Psoas muscle (tissue), 8 donors: ENCODE results near the gene ABRACL. TPM values are rescaled to one million over a fixed set of nuclear protein-coding genes. Genes with fewer than 3 reads are reported as not detected.

Experiments
- ATAC-seq, 4 donors: fragments of 200-7000 bp; cut with Tn5 transposase; one replicate each; pipeline ENCODE4 v1.9.1; 2020; ENCODE audit warnings: moderate library complexity in 3 of 4, mild to moderate bottlenecking in 2 of 4
- DNase-seq, 2 donors: peaks; one replicate each; pipeline ENCODE4 v3.0.0-alpha.2; 2020
- H3K27ac ChIP-seq: fragments of 200-600 bp; one replicate; pipeline ENCODE4 v1.8.0; 2022
- H3K27me3 ChIP-seq, 3 donors: fragments of 200-600 bp in 1 of 3; one replicate each; pipeline versions ENCODE4 v1.6.1 to v1.8.0; 2013 to 2022; ENCODE audit warnings: low read length in 2 of 3, mild to moderate bottlenecking in 2 of 3, moderate library complexity in 1 of 3; ENCODE audit not compliant: insufficient read depth in 3 of 3
- H3K36me3 ChIP-seq, 2 donors: fragments of 200-600 bp in 1 of 2; one replicate each; pipeline versions ENCODE4 v1.6.1 to v1.8.0; 2013 to 2022; ENCODE audit warnings: low read depth in 1 of 2, mild to moderate bottlenecking in 1 of 2, moderate library complexity in 1 of 2; ENCODE audit not compliant: insufficient read depth in 1 of 2
- H3K4me1 ChIP-seq: fragments of 200-600 bp; one replicate; pipeline ENCODE4 v1.8.0; 2022
- H3K4me3 ChIP-seq: fragments of 200-600 bp; one replicate; pipeline ENCODE4 v1.8.0; 2022; ENCODE audit warnings: mild to moderate bottlenecking
- H3K9me3 ChIP-seq: fragments of 200-600 bp; one replicate; pipeline ENCODE4 v1.8.0; 2022
- CTCF ChIP-seq: fragments of 200-600 bp; IDR thresholded peaks from one replicate; pipeline ENCODE4 v1.8.0; 2022; ENCODE audit warnings: antibody characterized with exemption
- WGBS, 3 donors: extraction: QIAGEN DNeasy Blood & Tissue Kit; methylation state at CpG; one replicate each; pipeline versions ENCODE4 v1.1.6 to v1.1.7; 2013; 5-methylcytosine and 5-hydroxymethylcytosine counted together
- intact Hi-C, 2 donors: fragments of 100-400 bp; cut with DNase I; formaldehyde crosslinking; loops; one replicate each; pipeline versions ENCODE4 v1.11.0 to v1.14.2; 2022
- polyA plus RNA-seq, 3 donors: library from polyadenylated mRNA; stranded (reverse); fragments of 200-250 nt; gene quantifications; one replicate each; pipeline ENCODE4 v1.2.3, GENCODE V29; 2013
- total RNA-seq, 4 donors: library from RNA; stranded (reverse); fragmentation: NEBNext Ultra II Directional in 2 of 4; extraction: Animal tissue kit (Norgen Biotek cat#: 25700) in 2 of 4; gene quantifications; one replicate each; pipeline versions ENCODE4 v1.2.1 to v1.2.4, GENCODE V29; 2021 to 2023
- donor health status: healthy with polysubstance abuse.
- donor health status: DM: no; HTN: no; CAD: no; lungs with moderate emphysema.
- donor health status: Bipolar disorder and iron deficiency.
- donor health status: healthy.
- donor health status: DM: yes; HTN: yes; CAD: no.
- donor health status: DM: no; HTN: no; CAD: no.
- donor health status: DM: no; HTN: no; CAD: no.
- donor health status: DM: yes; HTN: yes; CAD: no.

The ABRACL gene
- total and polyA plus RNA-seq, 7 donors: 0.92 to 6.3 (median 2.2) TPM

DNA sequence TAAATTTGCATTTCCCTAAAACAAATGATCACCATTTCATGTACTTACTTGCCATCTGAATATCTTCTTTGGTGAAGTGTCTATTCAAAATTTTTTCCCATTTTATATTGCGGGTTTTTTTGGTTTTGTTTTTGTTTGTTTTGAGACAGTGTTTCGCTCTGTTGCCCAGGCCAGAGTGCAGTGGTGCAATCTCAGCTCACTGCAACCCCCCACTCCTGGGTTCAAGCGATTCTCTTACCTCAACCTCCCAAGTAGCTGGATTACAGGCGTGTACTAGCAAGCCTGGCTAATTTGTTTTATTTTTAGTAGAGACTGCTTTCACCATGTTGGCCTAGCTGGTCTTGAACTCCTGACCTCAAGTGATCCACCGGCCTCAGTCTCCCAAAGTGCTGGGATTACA is 31.4 kb upstream of the ABRACL start:
- intact Hi-C loops: no loop called here
- Histone ChIP-seq H3K36me3 (no peaks in the 10 kb centered on the region), H3K4me3 (no peak overlapping the region), H3K9me3 (no peaks in the 10 kb centered on the region), H3K27me3 (no peaks in the 10 kb centered on the region), H3K4me1 (no peaks in the 10 kb centered on the region), H3K27ac (no peak overlapping the region)
- no peak for TF ChIP-seq CTCF
- ATAC-seq (no peak), DNase-seq (no peak)
- 89 to 94% (median 93%) methylated on average over 5 of the region's 5 CpGs for WGBS, 3 donors

- Histone ChIP-seq H3K4me3 (no peak overlapping the region), H3K36me3 (no peaks in the 10 kb centered on the region), H3K27ac (no peak overlapping the region), H3K27me3 (no peaks in the 10 kb centered on the region), H3K4me1 (no peaks in the 10 kb centered on the region), H3K9me3 (no peaks in the 10 kb centered on the region)
- ATAC-seq: no peak
- TF ChIP-seq CTCF: no peak
- 64 to 79% (median 68%) methylated on average over 4 of the region's 4 CpGs for WGBS, 3 donors
- DNase-seq: no peak
- intact Hi-C loops: no loop called here
These were observed 28.4 kb upstream of the ABRACL start for GRCh38 chr6:138999949-139000725.

DNA sequence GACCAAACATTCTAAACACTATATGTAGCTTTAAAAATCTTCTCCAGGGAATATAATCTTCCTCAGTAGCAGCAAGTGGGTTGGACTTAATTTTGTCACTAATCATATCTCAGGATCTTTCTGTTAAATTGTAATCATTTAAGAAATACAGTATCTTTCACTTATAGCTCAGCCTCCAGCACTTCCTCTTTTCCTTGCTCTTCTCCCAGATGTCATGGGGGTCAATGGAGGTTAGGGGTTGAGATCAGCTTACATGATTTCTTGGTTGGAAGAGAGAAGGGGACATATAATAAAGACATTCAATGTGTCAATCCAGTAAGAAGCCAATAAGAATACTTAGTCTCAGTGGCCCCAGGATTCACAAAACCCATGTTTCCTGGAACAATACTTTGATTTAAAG is 24.8 kb upstream of the ABRACL start:
- ATAC-seq: no peak
- Histone ChIP-seq H3K36me3 (no peaks in the 10 kb centered on the region), H3K27ac (no peak overlapping the region), H3K4me1 (no peaks in the 10 kb centered on the region), H3K27me3 (no peaks in the 10 kb centered on the region), H3K9me3 (no peaks in the 10 kb centered on the region), H3K4me3 (no peak overlapping the region)
- intact Hi-C loops: no loop called here
- DNase-seq: no peak
- TF ChIP-seq CTCF: no peak

DNA sequence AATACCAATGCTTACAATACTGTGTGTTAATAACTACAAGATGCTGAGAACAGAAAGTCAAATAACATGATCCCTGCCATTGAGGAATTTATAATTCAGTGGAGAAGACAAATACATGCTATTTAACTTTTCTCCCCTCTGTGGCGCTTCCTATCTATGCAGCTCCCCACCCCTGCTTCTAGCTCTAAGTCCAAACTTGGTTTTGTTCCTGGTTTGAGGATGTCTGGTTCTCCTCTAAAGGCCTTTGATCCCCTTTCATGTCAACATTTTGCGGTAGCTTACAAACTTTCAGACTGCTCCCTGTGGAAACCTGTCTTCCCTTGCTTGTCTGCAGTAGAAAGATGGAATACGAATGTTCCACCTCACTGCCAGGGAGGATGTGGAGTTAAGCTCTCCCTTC is 22.1 kb upstream of the ABRACL start:
- Histone ChIP-seq H3K9me3 (no peaks in the 10 kb centered on the region), H3K4me3 (no peak overlapping the region), H3K36me3 (no peaks in the 10 kb centered on the region), H3K27ac (no peak overlapping the region), H3K27me3 (no peaks in the 10 kb centered on the region), H3K4me1 (no peaks in the 10 kb centered on the region)
- DNase-seq: no peak
- ATAC-seq: no peak
- no peak for TF ChIP-seq CTCF
- intact Hi-C loops: no loop called here
- WGBS, 3 donors: 85 to 97% (median 92%) methylated on average over 3 of the region's 3 CpGs

DNA sequence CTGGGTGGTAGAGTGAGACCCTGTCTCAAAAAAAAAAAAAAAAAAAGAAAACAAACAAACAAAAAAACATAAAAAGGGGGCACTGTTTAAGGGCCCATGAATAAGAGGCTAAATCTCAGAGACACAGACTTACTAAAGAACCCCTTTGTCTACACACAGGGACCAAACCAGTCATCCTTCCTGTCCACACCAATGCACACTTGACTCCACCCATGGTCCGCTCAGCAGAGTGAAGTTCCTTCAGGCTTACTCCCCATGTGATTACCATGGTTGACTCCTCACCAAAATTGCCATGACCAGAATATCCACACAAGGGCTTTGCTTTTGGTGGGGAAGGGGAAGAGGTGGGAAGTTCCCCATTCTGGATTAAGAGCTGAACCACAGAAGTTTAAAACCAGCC is 21.1 kb upstream of the ABRACL start:
- Histone ChIP-seq H3K27me3 (no peaks in the 10 kb centered on the region), H3K4me3 (no peak overlapping the region), H3K36me3 (no peaks in the 10 kb centered on the region), H3K27ac (no peak overlapping the region), H3K9me3 (no peaks in the 10 kb centered on the region), H3K4me1 (no peaks in the 10 kb centered on the region)
- intact Hi-C loops: no loop called here
- 96 to 100% (median 98%) methylated on average over 1 of the region's 1 CpG for WGBS, 3 donors
- no peak for DNase-seq
- TF ChIP-seq CTCF: no peak
- ATAC-seq: no peak
